Smooth muscle cell of the brain vasculature (primary cell): Measurements from ENCODE around the gene LRP5.

Experiments
- DNase-seq: peaks from one replicate; pipeline ENCODE4 v3.0.0-alpha.2; 2012; ENCODE audit warnings: low read depth, low spot score

LRP5 gene

GRCh38 chr11:68312117-68312779 is at the start of gene LRP5:
LRP5 (plus strand) TSS chr11:68312591; CDS start chr11:68312715, 124 bp downstream.
- DNase-seq: no peak

- DNase-seq: no peak
Measured at GRCh38 chr11:68263444-68264035, 48.9 kb upstream of the LRP5 start.

GRCh38 chr11:68264244-68264643 is 48.1 kb upstream of the LRP5 start:
- DNase-seq: no peak

- DNase-seq: no peak
Measured at GRCh38 chr11:68264741-68265540, 47.5 kb upstream of the LRP5 start.

GRCh38 chr11:68266121-68266891 is 46.1 kb upstream of the LRP5 start:
- no peak for DNase-seq

GRCh38 chr11:68266936-68267880 is 45.2 kb upstream of the LRP5 start:
- DNase-seq: no peak

- DNase-seq: no peak
Measured at GRCh38 chr11:68267881-68268240, 44.5 kb upstream of the LRP5 start.

- DNase-seq: no peak
Measured at GRCh38 chr11:68269414-68270081, 42.8 kb upstream of the LRP5 start.

- no peak for DNase-seq
Measured at GRCh38 chr11:68270196-68271022, 42.0 kb upstream of the LRP5 start.

GRCh38 chr11:68271023-68271780 is 41.2 kb upstream of the LRP5 start:
- DNase-seq: no peak

GRCh38 chr11:68271781-68272608 is 40.4 kb upstream of the LRP5 start, which contains the start of gene C11orf24:
C11orf24 (minus strand) TSS chr11:68271973; CDS start chr11:68263767, 8,206 bp downstream.
- peak; percentile 81 for DNase-seq

- no peak for DNase-seq
Measured at GRCh38 chr11:68273026-68273738, 39.2 kb upstream of the LRP5 start.

GRCh38 chr11:68274306-68274705 is 38.1 kb upstream of the LRP5 start:
- no peak for DNase-seq

- no peak for DNase-seq
Measured at GRCh38 chr11:68275721-68276507, 36.5 kb upstream of the LRP5 start.

- DNase-seq: no peak
Measured at GRCh38 chr11:68276861-68277260, 35.5 kb upstream of the LRP5 start.

- DNase-seq: no peak
Measured at GRCh38 chr11:68279676-68280075, 32.7 kb upstream of the LRP5 start.
